Measurements from ENCODE around the gene CARMIL3. TPM values are rescaled to one million over a fixed set of nuclear protein-coding genes. Genes with fewer than 3 reads are reported as not detected.
A peak's percentile ranks its signal among the peaks of the same experiment; 100 is the strongest.

CARMIL3 gene
- total RNA-seq, 1 experiment from 2014 or later = 0.71 TPM

- Histone ChIP-seq H3K27ac (ENCODE audit: low read depth, low read length) (peak overlapping the region; percentile 97), H3K27me3 (ENCODE audit: insufficient read depth, low read length) (no peaks in the 10 kb centered on the region), H2AFZ (ENCODE audit: low read depth, low read length, poor library complexity, severe bottlenecking) (no peak overlapping the region), H4K20me1 (ENCODE audit: insufficient read depth) (no peaks in the 10 kb centered on the region), H3K4me3 (replicated peaks in 1 of 2; ENCODE audit: low read depth in 1 of 2, low read length in 2 of 2) (no peak overlapping the region), H3K4me2 (ENCODE audit: low read length) (peak overlapping the region; percentile 86), H3K36me3 (ENCODE audit: control insufficient read depth in 1 of 2, insufficient read depth in 2 of 2, low read length in 2 of 2) (no peaks in the 10 kb centered on the region), H3K9ac (ENCODE audit: low read length) (peak overlapping the region; percentile 78), H3K4me1 (ENCODE audit: control insufficient read depth in 1 of 2, insufficient read depth in 2 of 2, low read length in 2 of 2) (peaks cover 18 to 30% of the 10 kb centered on the region in 2 experiments), H3K79me2 (ENCODE audit: insufficient read depth, low read length) (no peaks in the 10 kb centered on the region), H3K9me3 (ENCODE audit: control insufficient read depth in 1 of 2, insufficient read depth in 1 of 2, low read depth in 1 of 2, low read length in 2 of 2) (no peaks in the 10 kb centered on the region), H3K9me2 (ENCODE audit: insufficient read depth) (no peaks in the 10 kb centered on the region)
- RAD21 ChIA-PET (ENCODE audit: low non-redundant PET in 1 of 2, low total read pairs in 2 of 2, uncharacterized antibody in 2 of 2, unreplicated experiment in 2 of 2) = no interaction called here
- BruUV-seq (replicated peaks) = no TSS peak
- intact Hi-C loops (cut with micrococcal nuclease) = no loop called here
- no peak for TF ChIP-seq JUND (IDR thresholded peaks at IDR 0.05)
- TF ChIP-seq ATF3 (IDR thresholded peaks at IDR 0.05) = no peak
- no peak for TF ChIP-seq POLR2A (IDR thresholded peaks at IDR 0.05; ENCODE audit: borderline replicate concordance, extremely low read depth, insufficient read depth, insufficient read length)
- no peak for TF ChIP-seq REST (IDR thresholded peaks at IDR 0.05; ENCODE audit: low read depth)
- no peak for TF ChIP-seq ZNF274 (IDR thresholded peaks at IDR 0.05; ENCODE audit: low read depth, low read length)
- no peak for TF ChIP-seq ELF1 (IDR thresholded peaks at IDR 0.05; ENCODE audit: borderline replicate concordance, low read depth)
- no peak for TF ChIP-seq ZBTB33 (IDR thresholded peaks at IDR 0.05; ENCODE audit: extremely low read depth, insufficient replicate concordance, low read length)
- TF ChIP-seq SRF (IDR thresholded peaks at IDR 0.05; ENCODE audit: low read depth) = no peak
- TF ChIP-seq TCF7L2 (IDR thresholded peaks at IDR 0.05; ENCODE audit: borderline replicate concordance, extremely low read depth, insufficient read depth, insufficient read length) = no peak
- no peak for TF ChIP-seq RAD21 (IDR thresholded peaks at IDR 0.05; ENCODE audit: low read depth)
- TF ChIP-seq EZH2 (IDR thresholded peaks at IDR 0.05) = no peak
- no peak for TF ChIP-seq POLR2AphosphoS5 (IDR thresholded peaks at IDR 0.05; ENCODE audit: low read depth, low read length)
- no peak for TF ChIP-seq FOSL1 (IDR thresholded peaks at IDR 0.05; ENCODE audit: low read depth)
- no peak for TF ChIP-seq CBX3 (IDR thresholded peaks at IDR 0.05; ENCODE audit: low read depth)
- no peak for TF ChIP-seq ZFX (IDR thresholded peaks at IDR 0.05)
- TF ChIP-seq EZH2phosphoT487 (IDR thresholded peaks at IDR 0.05; ENCODE audit: borderline replicate concordance) = no peak
- no peak for TF ChIP-seq EGR1 (IDR thresholded peaks at IDR 0.05; ENCODE audit: low read depth)
- no peak for TF ChIP-seq CEBPB (IDR thresholded peaks at IDR 0.05; ENCODE audit: low read depth)
- CTCF ChIA-PET = interaction anchor here (3.2 to 3.4 kb wide), 3 partner anchors 11 to 29 kb away, joined by 15 to 42 read pairs (median 16); partner anchors contain the start of gene PCK2
- ATAC-seq (no peak), DNase-seq (ENCODE audit: low read depth, low spot score) (no peak)
- POLR2A ChIA-PET = interaction anchor here (0.7 to 3.7 kb wide), 2 partner anchors 14 to 34 kb away, joined by 3 to 26 read pairs; partner anchors contain the start of gene PCK2
Observed at GRCh38 chr14:24080142-24080530, 28.3 kb downstream of the CARMIL3 start.

Data from HCT116 (cell line).